ENCODE data around the gene HARS1. TPM values are rescaled to one million over a fixed set of nuclear protein-coding genes. Genes with fewer than 3 reads are reported as not detected.
"Not testable (repeated sequence)": the region's sequence is repeated elsewhere in the genome, so short reads cannot be mapped to it uniquely, and the experiment has no call there.

HARS1 gene
- total and polyA plus RNA-seq, 2 donors (not counting 3 experiments of a cell fraction or from before 2014, with no cell fraction given), result 65.2 to 104 TPM

- no peaks in the 10 kb centered on the region for H3K9me1 ChIP-seq (replicated peaks; ENCODE audit: control insufficient read depth, extremely low read depth, insufficient read depth, low read length)
- BruUV-seq (replicated peaks), result no TSS peak
- peak overlapping the region; percentile 86 for H3K4me2 ChIP-seq (ENCODE audit: insufficient read depth, low read length)
- no peaks in the 10 kb centered on the region for H3K27me3 ChIP-seq (ENCODE audit: control insufficient read depth in 2 of 2, insufficient read depth in 2 of 2, low read length in 2 of 2)
- peak overlapping the region; percentile 73 for H3K27ac ChIP-seq (ENCODE audit: insufficient read depth, low read depth, low read length)
- CTCF ChIA-PET, result interaction anchor here (0.6 to 2.2 kb wide), 7 partner anchors 27 to 291 kb away, joined by 3 to 6 read pairs (median 3); partner anchors contain the start of genes EIF4EBP3, HARS1 and HARS2
- peaks cover 16 to 33% of the 10 kb centered on the region in 2 experiments for H3K36me3 ChIP-seq (ENCODE audit: control insufficient read depth in 2 of 2, extremely low read depth in 1 of 2, insufficient read depth in 2 of 2, low read length in 2 of 2)
- intact Hi-C loops (cut with micrococcal nuclease), result loop anchor here (1.0 to 2.0 kb wide), 5 partner anchors 17 to 263 kb away; partner anchors contain the start of genes ANKHD1, HARS1, HARS2 and IK
- no peak overlapping the region for H2AFZ ChIP-seq (ENCODE audit: low read depth, low read length)
- H3K4me3 ChIP-seq (replicated peaks in 1 of 3; ENCODE audit: insufficient read depth in 1 of 3, low read depth in 1 of 3, low read length in 3 of 3), result peak overlapping the region in 2 of 3 experiments; percentile 73 to 93
- TF ChIP-seq CTCF (IDR thresholded peaks at IDR 0.05; ENCODE audit: extremely low read depth in 1 of 2, insufficient read depth in 1 of 2, low read depth in 1 of 2, low read length in 2 of 2), result no peak
- TF ChIP-seq EZH2 (IDR thresholded peaks at IDR 0.05; ENCODE audit: borderline replicate concordance, low read depth, low read length, severe bottlenecking), result no peak
- TF ChIP-seq GATA2 (IDR thresholded peaks at IDR 0.05; ENCODE audit: insufficient read depth, insufficient read length, low read depth, low read length), result no peak
- TF ChIP-seq MYC (IDR thresholded peaks at IDR 0.05; ENCODE audit: low read depth, low read length), result no peak
- TF ChIP-seq JUN (IDR thresholded peaks at IDR 0.05; ENCODE audit: borderline replicate concordance, insufficient read depth, insufficient read length, low read depth), result no peak
- no peak for TF ChIP-seq MAX (IDR thresholded peaks at IDR 0.05; ENCODE audit: insufficient read depth, insufficient read length)
- no peaks in the 10 kb centered on the region for H3K9me3 ChIP-seq (replicated peaks; ENCODE audit: control insufficient read depth, insufficient read depth, low read length)
- FAIRE-seq (no peak), DNase-seq (ENCODE audit: low read depth, low spot score) (no peak)
- H4K20me1 ChIP-seq (replicated peaks; ENCODE audit: control insufficient read depth, extremely low read depth, insufficient read depth, low read length), result no peaks in the 10 kb centered on the region
- no peak overlapping the region for H3K9ac ChIP-seq (replicated peaks; ENCODE audit: extremely low read depth, insufficient read depth, low read length)
- peaks cover 3% of the 10 kb centered on the region for H3K4me1 ChIP-seq (ENCODE audit: control insufficient read depth, extremely low read depth, insufficient read depth, low read length)
- dilution Hi-C loops (cut with MboI; ENCODE audit: extremely low pct_ligation_motif_present, low sequenced_read_pairs), result no loop called here
- POLR2A ChIA-PET, result interaction anchor here (0.8 to 1.8 kb wide), 2 partner anchors 11 to 16 kb away, joined by 3 to 5 read pairs; partner anchors contain the start of genes IK and NDUFA2
- H3K79me2 ChIP-seq (ENCODE audit: control insufficient read depth, insufficient read depth, low read length), result peaks cover 23% of the 10 kb centered on the region
Observed at GRCh38 chr5:140664030-140664358, 27.2 kb downstream of the HARS1 start.

GRCh38 chr5:140660371-140660770 lies 30.8 kb downstream of the HARS1 start:
- FAIRE-seq; H3K9me1 ChIP-seq (replicated peaks; ENCODE audit: control insufficient read depth, extremely low read depth, insufficient read depth, low read length); H3K27ac ChIP-seq (ENCODE audit: insufficient read depth, low read depth, low read length); H3K4me3 ChIP-seq (replicated peaks in 1 of 3; ENCODE audit: insufficient read depth in 1 of 3, low read depth in 1 of 3, low read length in 3 of 3); H3K9ac ChIP-seq (replicated peaks; ENCODE audit: extremely low read depth, insufficient read depth, low read length); H3K79me2 ChIP-seq (ENCODE audit: control insufficient read depth, insufficient read depth, low read length); POLR2A ChIA-PET; dilution Hi-C loops (cut with MboI; ENCODE audit: extremely low pct_ligation_motif_present, low sequenced_read_pairs); DNase-seq (ENCODE audit: low read depth, low spot score); H3K4me2 ChIP-seq (ENCODE audit: insufficient read depth, low read length); H3K4me1 ChIP-seq (ENCODE audit: control insufficient read depth, extremely low read depth, insufficient read depth, low read length); H3K27me3 ChIP-seq (ENCODE audit: control insufficient read depth in 2 of 2, insufficient read depth in 2 of 2, low read length in 2 of 2); intact Hi-C loops (cut with micrococcal nuclease); H2AFZ ChIP-seq (ENCODE audit: low read depth, low read length); H4K20me1 ChIP-seq (replicated peaks; ENCODE audit: control insufficient read depth, extremely low read depth, insufficient read depth, low read length); BruUV-seq (replicated peaks); H3K9me3 ChIP-seq (replicated peaks; ENCODE audit: control insufficient read depth, insufficient read depth, low read length): not testable (repeated sequence)
- CTCF ChIA-PET, result interaction anchor here (0.7 to 1.4 kb wide), 3 partner anchors 287 to 669 kb away, joined by 3 read pairs; no protein-coding TSS in a partner anchor
- peaks cover 29 to 41% of the 10 kb centered on the region in 2 experiments for H3K36me3 ChIP-seq (ENCODE audit: control insufficient read depth in 2 of 2, extremely low read depth in 1 of 2, insufficient read depth in 2 of 2, low read length in 2 of 2)
